Left lung (tissue), 10 donors: ENCODE measurements around the gene MEF2C. TPM values are rescaled to one million over a fixed set of nuclear protein-coding genes. Genes with fewer than 3 reads are reported as not detected.

Source experiments
- ATAC-seq: fragments of 200-7000 bp; cut with Tn5 transposase; one replicate; pipeline ENCODE4 v1.9.1; 2020; ENCODE audit warnings: moderate library complexity
- DNase-seq, 4 donors: peaks; one replicate each; pipeline ENCODE4 v3.0.0-alpha.2; 2013 to 2020
- H3K27ac ChIP-seq, 2 donors: fragments of 200-600 bp; sonication (generic) in 1 of 2; one replicate each; pipeline versions ENCODE4 v1.5.0 to v1.8.0; 2020 to 2021
- H3K27me3 ChIP-seq, 2 donors: fragments of 200-600 bp; sonication (generic) in 1 of 2; one replicate each; pipeline versions ENCODE4 v1.5.0 to v1.8.0; 2020 to 2021
- H3K36me3 ChIP-seq, 2 donors: fragments of 200-600 bp; sonication (generic) in 1 of 2; one replicate each; pipeline versions ENCODE4 v1.5.0 to v1.8.0; 2020 to 2021
- H3K4me1 ChIP-seq, 2 donors: fragments of 200-600 bp; one replicate each; pipeline ENCODE4 v1.8.0; 2021
- H3K4me3 ChIP-seq, 2 donors: fragments of 200-600 bp; sonication (generic) in 1 of 2; one replicate each; pipeline versions ENCODE4 v1.5.0 to v1.8.0; 2020 to 2021; ENCODE audit warnings: mild to moderate bottlenecking in 1 of 2
- H3K9me3 ChIP-seq, 2 donors: fragments of 200-600 bp; sonication (generic) in 1 of 2; one replicate each; pipeline versions ENCODE4 v1.5.0 to v1.8.0; 2020 to 2021
- CTCF ChIP-seq, 2 donors: fragments of 200-600 bp; sonication (generic) in 1 of 2; IDR thresholded peaks; one replicate each; pipeline versions ENCODE4 v1.5.0 to v1.8.0; 2021; ENCODE audit warnings: antibody characterized with exemption in 2 of 2
- intact Hi-C, 2 donors: fragments of 100-400 bp; cut with DNase I; formaldehyde crosslinking; loops; one replicate each; pipeline versions ENCODE4 v1.11.2 to v1.14.2; 2022
- polyA plus RNA-seq, 6 donors: library from polyadenylated mRNA; unstranded; fragments of 120-200 nt; gene quantifications; one replicate each; pipeline ENCODE4 v1.2.1, GENCODE V29; 2013; ENCODE audit not compliant: insufficient read length in 6 of 6
- total RNA-seq, 2 donors: library from RNA; stranded (reverse); fragmentation: NEBNext Ultra II Directional; extraction: Animal tissue kit (Norgen Biotek cat#: 25700); gene quantifications; one replicate each; pipeline ENCODE4 v1.2.1, GENCODE V29; 2021
- donor health status: DM: no; HTN: yes; CAD: no.
- donor health status: DM: no; HTN: no; CAD: no.

The MEF2C gene
- total and polyA plus RNA-seq, 8 donors, result 45.7 to 97.3 (median 81.5) TPM

- no peak for DNase-seq
- H3K27ac ChIP-seq, result no peak overlapping the region
- peaks cover 0 to 6% of the 10 kb centered on the region in 2 donors for H3K4me1 ChIP-seq
- no peak for ATAC-seq
- H3K9me3 ChIP-seq, result no peaks in the 10 kb centered on the region
- no peak for TF ChIP-seq CTCF (IDR thresholded peaks at IDR 0.05)
- no peak overlapping the region for H3K4me3 ChIP-seq
- intact Hi-C loops, result no loop called here
- peaks cover 0 to 5% of the 10 kb centered on the region in 2 donors for H3K36me3 ChIP-seq
- H3K27me3 ChIP-seq, result no peaks in the 10 kb centered on the region
Observed at GRCh38 chr5:88741964-88742363, 141.0 kb downstream of the MEF2C start.

- H3K27ac ChIP-seq, result no peak overlapping the region
- peaks cover 0 to 4% of the 10 kb centered on the region in 2 donors for H3K36me3 ChIP-seq
- DNase-seq (no peak), ATAC-seq (no peak)
- TF ChIP-seq CTCF (IDR thresholded peaks at IDR 0.05), result no peak
- H3K27me3 ChIP-seq, result no peaks in the 10 kb centered on the region
- intact Hi-C loops, result no loop called here
- no peak overlapping the region for H3K4me3 ChIP-seq
- peaks cover 0 to 6% of the 10 kb centered on the region in 2 donors for H3K4me1 ChIP-seq
- H3K9me3 ChIP-seq, result no peaks in the 10 kb centered on the region
Observed at GRCh38 chr5:88740604-88741185, 142.3 kb downstream of the MEF2C start.

DNA sequence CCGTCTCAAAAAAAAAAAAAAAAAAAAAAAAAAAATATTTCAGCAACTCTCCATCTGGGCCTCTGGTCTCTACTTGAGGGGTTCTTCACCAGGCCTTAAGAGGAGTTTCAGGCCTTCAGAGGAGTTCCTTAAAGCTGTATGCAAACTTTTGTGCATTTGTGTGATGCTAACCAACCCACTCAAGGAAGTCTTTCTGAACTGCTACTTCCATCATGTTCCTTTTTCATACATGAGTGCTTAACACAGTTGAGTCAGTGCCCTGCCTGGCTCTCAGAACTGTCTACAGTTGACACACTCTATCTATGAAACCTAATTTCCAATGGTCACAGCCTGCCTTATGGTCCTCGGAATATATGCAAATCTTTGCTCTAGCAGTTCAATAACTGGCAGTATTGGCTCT, 146.5 kb downstream of the MEF2C start:
- no peaks in the 10 kb centered on the region for H3K36me3 ChIP-seq
- H3K27ac ChIP-seq, result no peak overlapping the region
- intact Hi-C loops, result loop anchor here in 1 of 2 donors (10.0 kb wide), 1 partner anchor 148 kb away; the partner anchor contains the start of gene MEF2C
- no peaks in the 10 kb centered on the region for H3K27me3 ChIP-seq
- DNase-seq (no peak), ATAC-seq (no peak)
- H3K9me3 ChIP-seq, result no peaks in the 10 kb centered on the region
- no peak for TF ChIP-seq CTCF (IDR thresholded peaks at IDR 0.05)
- no peak overlapping the region for H3K4me3 ChIP-seq
- peaks cover 0 to 25% of the 10 kb centered on the region in 2 donors for H3K4me1 ChIP-seq

DNA sequence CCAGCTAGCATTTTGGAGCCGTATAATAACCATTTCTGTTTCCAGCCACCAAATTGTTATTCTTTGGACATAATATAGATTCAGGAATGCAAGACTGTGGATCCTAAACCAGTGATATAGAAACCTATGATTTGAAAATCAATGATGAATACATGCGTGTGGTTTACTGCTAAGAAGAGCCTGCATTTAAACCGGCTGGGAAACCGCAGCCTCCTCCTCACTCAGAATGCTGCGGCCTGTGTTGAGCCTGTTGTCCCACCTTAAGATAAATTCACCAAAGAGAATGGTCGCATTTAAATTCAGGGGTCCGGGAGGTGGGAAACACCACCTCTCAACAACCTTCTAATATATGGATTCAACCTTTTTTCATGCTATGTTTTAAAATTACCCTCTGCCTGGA, 148.0 kb downstream of the MEF2C start:
- Histone ChIP-seq H3K4me3 (no peak overlapping the region), H3K27ac (peak overlapping the region in 1 of 2 donors; percentile 8), H3K27me3 (no peaks in the 10 kb centered on the region), H3K4me1 (peaks cover 0 to 29% of the 10 kb centered on the region in 2 donors), H3K36me3 (no peaks in the 10 kb centered on the region), H3K9me3 (no peaks in the 10 kb centered on the region)
- intact Hi-C loops, result loop anchor here in 1 of 2 donors (10.0 kb wide), 1 partner anchor 150 kb away; the partner anchor contains the start of gene MEF2C
- no peak for TF ChIP-seq CTCF (IDR thresholded peaks at IDR 0.05)
- DNase-seq (no peak), ATAC-seq (no peak)

GRCh38 chr5:88734191-88734640, 148.8 kb downstream of the MEF2C start:
- H3K9me3 ChIP-seq, result no peaks in the 10 kb centered on the region
- no peaks in the 10 kb centered on the region for H3K27me3 ChIP-seq
- H3K27ac ChIP-seq, result peak overlapping the region; percentile 8 to 57
- ATAC-seq (no peak), DNase-seq (peak in 1 of 4 donors; percentile 39)
- intact Hi-C loops, result loop anchor here in 1 of 2 donors (10.0 kb wide), 1 partner anchor 151 kb away; the partner anchor contains the start of gene MEF2C
- no peaks in the 10 kb centered on the region for H3K36me3 ChIP-seq
- H3K4me3 ChIP-seq, result peak overlapping the region in 1 of 2 donors; percentile 8
- TF ChIP-seq CTCF (IDR thresholded peaks at IDR 0.05), result no peak
- peaks cover 0 to 29% of the 10 kb centered on the region in 2 donors for H3K4me1 ChIP-seq
